ENCODE data around the gene HIF1AN.

HIF1AN gene

GRCh38 chr10:100522107-100522801 is 13.5 kb upstream of the HIF1AN start:
- DNase-seq (ENCODE audit: low spot score) = no peak

GRCh38 chr10:100522945-100523344 is 12.8 kb upstream of the HIF1AN start:
- no peak for DNase-seq (ENCODE audit: low spot score)

- DNase-seq (ENCODE audit: low spot score) = no peak
These were observed 11.5 kb upstream of the HIF1AN start for GRCh38 chr10:100524206-100524605.

- DNase-seq (ENCODE audit: low spot score) = no peak
These were observed 11.1 kb upstream of the HIF1AN start for GRCh38 chr10:100524638-100525037.

- DNase-seq (ENCODE audit: low spot score) = no peak
These were observed 7.4 kb upstream of the HIF1AN start for GRCh38 chr10:100528123-100528886.

GRCh38 chr10:100528921-100529474 is 6.7 kb upstream of the HIF1AN start:
- DNase-seq (ENCODE audit: low spot score) = peak; percentile 24

- peak; percentile 91 for DNase-seq (ENCODE audit: low spot score)
These were observed 6.1 kb upstream of the HIF1AN start, which contains the start of gene NDUFB8 for GRCh38 chr10:100529475-100530298. NDUFB8 (minus strand) TSS chr10:100529871; CDS start chr10:100529851, 20 bp downstream.

- DNase-seq (ENCODE audit: low spot score) = no peak
These were observed 4.0 kb upstream of the HIF1AN start for GRCh38 chr10:100531761-100532160.

- DNase-seq (ENCODE audit: low spot score) = peak; percentile 24
These were observed 1.0 kb upstream of the HIF1AN start for GRCh38 chr10:100534726-100535125.

GRCh38 chr10:100535338-100535714 is 417 bp upstream of the HIF1AN start:
- no peak for DNase-seq (ENCODE audit: low spot score)

GRCh38 chr10:100537475-100537874 is 1.7 kb downstream of the HIF1AN start:
- DNase-seq (ENCODE audit: low spot score) = no peak

- DNase-seq (ENCODE audit: low spot score) = no peak
These were observed 9.2 kb downstream of the HIF1AN start for GRCh38 chr10:100544950-100545349.

- DNase-seq (ENCODE audit: low spot score) = no peak
These were observed 15.5 kb downstream of the HIF1AN start for GRCh38 chr10:100551196-100551595.

GRCh38 chr10:100551738-100552137 is 16.0 kb downstream of the HIF1AN start:
- DNase-seq (ENCODE audit: low spot score) = no peak

- DNase-seq (ENCODE audit: low spot score) = no peak
These were observed 18.2 kb downstream of the HIF1AN start for GRCh38 chr10:100553929-100554328.

- no peak for DNase-seq (ENCODE audit: low spot score)
These were observed 19.2 kb downstream of the HIF1AN start for GRCh38 chr10:100554902-100555301.

GRCh38 chr10:100560248-100560647 is 24.5 kb downstream of the HIF1AN start:
- DNase-seq (ENCODE audit: low spot score) = no peak

- no peak for DNase-seq (ENCODE audit: low spot score)
These were observed 25.3 kb downstream of the HIF1AN start for GRCh38 chr10:100561005-100561404.

GRCh38 chr10:100562008-100562672 is 26.4 kb downstream of the HIF1AN start:
- DNase-seq (ENCODE audit: low spot score) = peak; percentile 76

GRCh38 chr10:100565206-100565985 is 29.7 kb downstream of the HIF1AN start:
- DNase-seq (ENCODE audit: low spot score) = no peak

All from SK-N-DZ (cell line).